AG08395 (cell line): Measurements from ENCODE around the gene FAM236C.
"Not testable (repeated sequence)": the region's sequence is repeated elsewhere in the genome, so short reads cannot be mapped to it uniquely, and the experiment has no call there.

Experiments
- DNase-seq: peaks from one replicate; pipeline ENCODE4 v3.0.0; 2012; ENCODE audit warnings: mixed read lengths, low spot score

The FAM236C gene

DNA sequence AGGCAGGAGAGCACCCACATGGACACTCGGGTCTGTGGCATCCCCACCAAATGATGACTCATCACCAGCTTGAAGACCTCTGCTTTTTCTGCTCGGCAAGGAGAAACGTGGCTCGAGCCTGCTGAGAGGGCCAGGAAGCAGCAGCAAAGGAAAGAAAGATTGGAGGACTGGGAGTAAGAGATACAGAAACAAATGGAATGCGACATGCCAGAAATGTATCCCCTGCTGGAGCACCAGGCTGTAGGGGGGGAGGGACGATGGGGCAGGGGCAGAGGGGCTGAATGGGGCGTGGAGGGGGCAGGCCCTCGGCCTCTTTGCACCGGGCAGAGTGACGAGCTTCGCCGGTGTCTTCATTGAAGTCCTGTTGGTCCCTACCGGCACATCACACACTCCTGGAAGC lies at the start of gene FAM236C:
Gene FAM236C, plus strand, starts transcription at position 301 of the 400 bp plus-strand sequence. CDS start 100 bp downstream, outside the sequence.
- not testable (repeated sequence) for DNase-seq

DNA sequence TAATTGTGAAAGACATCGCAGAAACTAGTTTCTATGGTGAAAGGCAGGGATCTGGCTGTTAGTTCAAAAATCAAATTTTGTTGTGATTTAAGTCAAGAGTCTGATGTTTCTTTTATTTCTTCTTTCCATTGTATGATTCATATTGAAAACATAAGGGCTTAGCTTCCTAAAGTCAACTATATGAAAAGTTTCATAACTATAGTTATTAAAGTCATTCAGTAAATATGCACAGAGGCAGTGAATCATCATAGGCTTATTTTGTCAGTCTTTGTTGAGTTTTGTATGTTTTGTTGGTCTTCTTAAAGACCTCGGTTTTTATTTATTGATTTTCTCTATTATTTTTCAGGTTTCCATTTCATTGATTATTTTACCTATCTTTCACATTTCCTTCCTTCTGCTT lies 29.5 kb upstream of the FAM236C start:
- DNase-seq: not testable (repeated sequence)

DNA sequence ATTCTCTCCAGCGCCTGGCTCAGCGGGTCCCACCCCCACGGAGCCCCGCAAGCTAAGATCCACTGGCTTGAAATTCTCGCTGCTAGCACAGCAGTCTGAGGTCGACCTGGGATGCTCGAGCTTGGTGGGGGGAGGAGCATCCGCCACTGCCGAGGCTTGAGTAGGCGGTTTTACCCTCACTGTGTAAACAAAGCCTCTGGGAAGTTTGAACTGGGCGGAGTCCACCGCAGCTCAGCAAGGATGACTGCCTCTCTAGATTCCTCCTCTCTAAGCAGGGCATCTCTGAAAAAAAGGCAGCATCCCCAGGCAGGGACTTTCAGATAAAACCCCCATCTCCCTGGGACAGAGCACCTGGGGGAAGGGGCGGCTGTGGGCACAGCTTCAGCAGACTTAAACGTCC lies 22.7 kb upstream of the FAM236C start:
- not testable (repeated sequence) for DNase-seq

DNA sequence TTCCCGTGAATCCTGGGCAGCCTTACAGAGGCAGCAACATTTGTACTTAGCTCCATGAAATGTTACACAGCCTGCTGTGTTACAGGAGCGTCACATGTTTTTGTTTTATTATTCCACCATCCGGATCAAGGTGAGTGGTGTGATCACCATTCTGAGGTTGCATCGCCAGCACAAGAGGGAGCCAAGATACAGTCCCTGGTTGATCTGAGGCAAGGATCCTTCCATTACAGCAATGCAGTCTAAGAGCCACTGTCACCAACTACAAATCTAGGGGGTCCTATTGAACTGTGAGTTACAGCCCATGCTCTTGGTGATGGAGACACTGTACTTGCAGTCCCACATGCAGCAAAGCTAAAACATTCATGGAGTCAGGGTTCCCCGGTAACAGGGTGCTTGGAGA lies 3.7 kb downstream of the FAM236C start:
- not testable (repeated sequence) for DNase-seq

DNA sequence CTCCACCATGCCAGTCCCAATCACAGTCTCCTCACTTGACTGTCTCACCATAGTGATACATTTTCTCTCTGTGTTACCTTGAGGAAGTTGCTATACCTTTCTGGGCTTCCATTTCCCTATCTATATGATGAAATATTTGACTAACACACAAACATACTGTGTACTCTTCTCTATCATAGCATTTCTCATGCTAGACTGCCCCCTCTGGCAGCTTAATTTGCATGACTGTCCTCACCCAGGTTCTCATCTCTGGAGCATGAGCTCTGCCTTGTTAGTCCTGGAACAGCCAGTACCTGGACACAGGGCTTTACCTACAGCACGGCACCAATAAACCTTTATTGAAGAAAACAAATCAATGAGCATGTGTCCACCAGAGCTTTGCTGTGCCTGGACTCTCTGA lies 19.9 kb downstream of the FAM236C start:
- DNase-seq: not testable (repeated sequence)

DNA sequence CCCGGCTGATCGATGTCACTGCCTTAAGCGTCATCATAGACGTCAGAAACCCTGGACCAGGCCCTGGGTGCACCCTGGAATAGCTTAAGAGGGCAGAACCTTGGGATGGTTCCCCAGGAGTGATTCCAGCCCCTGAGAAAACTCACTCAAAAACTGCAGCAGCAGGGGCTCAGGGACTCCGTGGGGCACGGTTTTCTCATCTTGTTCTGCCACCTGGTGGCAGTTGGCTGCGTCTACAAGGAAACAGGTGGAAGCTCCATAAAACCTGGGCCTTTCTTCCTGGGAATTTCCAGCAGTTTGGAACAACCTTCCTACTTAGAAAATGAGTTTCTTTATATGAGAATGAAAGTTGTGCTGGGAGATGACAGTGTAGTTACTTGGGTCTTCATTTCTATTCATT lies 24.0 kb downstream of the FAM236C start:
- not testable (repeated sequence) for DNase-seq

DNA sequence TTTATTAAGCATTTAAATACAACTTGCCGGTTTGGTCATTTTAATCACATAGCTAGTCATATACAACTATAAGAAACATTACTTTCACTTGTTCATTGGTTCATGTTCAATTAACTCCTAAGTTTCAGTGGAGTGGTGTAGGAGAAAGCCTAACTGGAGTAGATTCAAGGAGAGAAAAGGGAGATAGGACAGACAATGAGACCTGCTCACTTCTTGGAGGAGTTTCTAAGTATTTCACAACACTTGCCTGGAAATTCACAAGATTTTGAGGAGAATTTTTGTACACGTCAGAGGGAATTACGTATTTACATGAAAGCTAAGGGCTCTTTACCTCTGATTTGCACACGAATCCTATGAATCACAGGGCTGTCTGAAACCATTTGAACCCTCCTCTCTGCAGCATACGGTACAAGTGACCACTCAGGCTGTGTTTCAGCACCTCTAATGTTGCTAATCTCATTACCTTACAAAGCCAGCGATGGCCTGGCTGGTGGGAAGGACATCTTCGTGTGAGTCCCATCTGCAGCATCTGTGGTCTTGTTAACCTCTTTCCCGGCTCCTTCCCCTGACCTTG lies 24.6 kb downstream of the FAM236C start:
- not testable (repeated sequence) for DNase-seq

DNA sequence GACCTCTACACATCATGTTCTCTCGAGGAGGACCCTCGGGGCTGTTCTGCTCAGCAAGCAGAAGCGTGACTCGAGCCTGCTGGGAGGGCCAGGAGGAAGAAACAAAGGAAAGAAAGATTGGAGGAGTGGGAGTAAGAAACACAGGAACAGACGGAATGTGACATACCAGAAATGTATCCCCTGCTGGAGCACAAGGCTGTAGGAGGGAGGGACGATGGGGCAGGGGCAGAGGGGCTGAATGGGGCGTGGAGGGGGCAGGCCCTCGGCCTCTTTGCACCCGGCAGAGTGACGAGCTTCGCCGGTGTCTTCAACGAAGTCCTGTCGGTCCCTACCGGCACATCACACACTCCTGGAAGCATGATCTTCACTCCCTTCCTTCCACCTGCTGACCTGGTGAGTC lies 25.5 kb downstream of the FAM236C start, which contains the start of gene FAM236A:
Gene FAM236A, plus strand, starts transcription at position 301 of the 400 bp plus-strand sequence. Its CDS starts 57 bp downstream, at position 358.
- not testable (repeated sequence) for DNase-seq

DNA sequence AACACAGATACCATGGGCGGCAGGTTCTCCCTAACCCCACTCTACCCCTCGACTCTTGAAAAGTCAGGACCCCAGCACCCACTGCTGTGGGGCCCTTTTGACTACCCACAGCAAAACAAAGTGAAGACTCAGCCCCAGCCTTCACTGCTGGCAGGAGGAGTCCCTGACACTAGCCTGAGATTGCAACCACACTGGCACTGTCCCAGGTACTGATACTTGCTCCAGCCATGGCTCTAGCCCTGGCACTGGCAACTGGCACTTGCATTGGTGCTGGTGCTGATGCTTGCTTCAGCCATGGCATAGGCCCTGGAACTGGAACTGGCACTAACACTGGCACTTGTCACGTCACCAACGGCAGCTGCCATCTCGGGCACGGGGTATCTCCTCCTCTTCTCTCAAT lies 29.9 kb downstream of the FAM236C start:
- DNase-seq: not testable (repeated sequence)

DNA sequence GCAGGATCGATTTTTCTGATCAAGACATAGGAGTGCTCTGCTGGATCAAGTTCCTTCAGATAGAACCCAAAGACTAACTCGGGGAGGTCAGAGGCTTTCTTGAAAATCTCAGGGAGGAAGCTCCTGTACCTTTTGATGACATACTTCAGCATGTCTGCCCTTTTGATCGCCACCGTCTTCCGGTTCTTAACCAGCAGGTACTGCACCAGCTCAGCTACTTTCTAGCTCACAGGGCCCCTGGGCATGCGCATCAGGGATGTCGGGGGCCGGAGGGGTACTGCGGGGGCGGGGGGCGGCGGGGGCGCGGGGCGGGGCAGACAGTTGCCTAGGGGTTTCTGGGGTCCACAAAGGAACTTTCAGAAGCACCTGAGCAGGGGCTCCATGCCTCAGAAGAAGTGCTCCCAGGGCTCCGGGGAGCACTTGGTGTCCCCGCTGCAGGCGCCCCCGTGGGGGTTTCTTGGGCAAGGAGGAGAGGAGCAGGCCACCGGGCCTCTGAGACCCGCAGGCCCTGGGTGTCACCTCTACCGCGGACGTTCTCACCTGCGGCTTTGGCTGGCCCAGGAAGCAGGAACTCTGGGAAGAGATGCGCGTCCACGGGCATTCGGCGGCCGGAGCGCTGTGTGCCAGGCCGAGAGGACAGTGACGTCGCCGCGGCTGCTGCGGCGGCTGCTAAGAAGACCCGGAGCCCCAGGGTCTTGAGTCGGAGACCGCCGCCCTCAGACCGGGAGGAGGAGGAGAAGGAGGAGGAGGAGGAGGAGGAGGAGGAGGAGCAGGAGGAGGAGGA lies 30.8 kb downstream of the FAM236C start:
- DNase-seq: not testable (repeated sequence)

DNA sequence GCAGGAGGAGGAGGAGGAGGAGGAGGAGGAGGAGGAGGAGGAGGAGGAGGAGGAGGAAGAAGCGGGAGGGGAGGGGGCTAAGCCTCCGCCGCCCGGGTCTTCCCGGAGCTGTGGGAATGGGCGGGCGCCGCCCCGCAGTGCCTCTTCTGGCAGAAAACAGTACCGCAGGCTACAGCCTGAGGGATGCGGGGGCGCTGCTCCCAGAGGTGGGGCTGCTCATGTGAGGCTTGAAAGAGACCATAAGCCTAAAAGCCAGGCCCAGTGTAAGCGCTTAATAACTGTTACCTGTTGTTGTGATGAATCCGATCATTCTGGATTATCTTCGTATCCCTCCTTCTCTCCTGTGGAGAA lies 31.4 kb downstream of the FAM236C start, which contains the start of gene DMRTC1:
Gene DMRTC1, minus strand, starts transcription at position 19 of the 351 bp plus-strand sequence. CDS start 68,143 bp downstream, outside the sequence.
- DNase-seq: not testable (repeated sequence)

DNA sequence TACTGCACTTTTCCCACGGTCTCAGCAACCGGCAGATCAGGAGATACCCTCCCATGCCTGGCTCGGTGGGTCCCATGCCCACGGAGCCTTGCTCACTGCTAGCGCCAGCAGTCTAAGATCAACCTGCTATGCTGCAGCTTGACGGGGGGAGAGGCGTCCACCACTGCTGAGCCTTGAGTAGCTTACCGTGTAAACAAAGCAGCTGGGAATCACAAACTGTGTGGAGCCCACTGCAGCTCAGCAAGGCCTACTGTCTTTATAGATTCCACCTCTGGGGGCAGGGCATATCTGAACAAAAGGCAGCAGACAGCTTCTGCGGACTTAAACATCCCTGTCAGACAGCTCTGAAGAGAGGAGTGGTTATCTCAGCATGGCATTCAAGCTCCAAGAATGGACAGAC lies 47.6 kb downstream of the FAM236C start:
- DNase-seq: not testable (repeated sequence)
